ENCODE data around the gene ARPP21.

GRCh38 chr3:35592589-35593295, 46.6 kb upstream of the ARPP21 start:
- TF ChIP-seq, protein P1, sequence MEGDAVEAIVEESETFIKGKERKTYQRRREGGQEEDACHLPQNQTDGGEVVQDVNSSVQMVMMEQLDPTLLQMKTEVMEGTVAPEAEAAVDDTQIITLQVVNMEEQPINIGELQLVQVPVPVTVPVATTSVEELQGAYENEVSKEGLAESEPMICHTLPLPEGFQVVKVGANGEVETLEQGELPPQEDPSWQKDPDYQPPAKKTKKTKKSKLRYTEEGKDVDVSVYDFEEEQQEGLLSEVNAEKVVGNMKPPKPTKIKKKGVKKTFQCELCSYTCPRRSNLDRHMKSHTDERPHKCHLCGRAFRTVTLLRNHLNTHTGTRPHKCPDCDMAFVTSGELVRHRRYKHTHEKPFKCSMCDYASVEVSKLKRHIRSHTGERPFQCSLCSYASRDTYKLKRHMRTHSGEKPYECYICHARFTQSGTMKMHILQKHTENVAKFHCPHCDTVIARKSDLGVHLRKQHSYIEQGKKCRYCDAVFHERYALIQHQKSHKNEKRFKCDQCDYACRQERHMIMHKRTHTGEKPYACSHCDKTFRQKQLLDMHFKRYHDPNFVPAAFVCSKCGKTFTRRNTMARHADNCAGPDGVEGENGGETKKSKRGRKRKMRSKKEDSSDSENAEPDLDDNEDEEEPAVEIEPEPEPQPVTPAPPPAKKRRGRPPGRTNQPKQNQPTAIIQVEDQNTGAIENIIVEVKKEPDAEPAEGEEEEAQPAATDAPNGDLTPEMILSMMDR (IDR thresholded peaks at IDR 0.05) = no peak
- TF ChIP-seq TCF12 (IDR thresholded peaks at IDR 0.05) (no peak), TAF1 (IDR thresholded peaks at IDR 0.05; ENCODE audit: borderline replicate concordance, low read depth, low read length) (no peak), GATA2 (CRISPR knock-in tag; IDR thresholded peaks at IDR 0.05) (no peak), RAD21 (IDR thresholded peaks at IDR 0.05; ENCODE audit: low read length) (no peak), USF1 (IDR thresholded peaks at IDR 0.05; ENCODE audit: borderline replicate concordance, low read depth) (no peak), POLR2AphosphoS5 (IDR thresholded peaks at IDR 0.05; ENCODE audit: low read depth, low read length) (no peak), YY1 (IDR thresholded peaks at IDR 0.05; ENCODE audit: low read depth) (no peak), ELF1 (IDR thresholded peaks at IDR 0.05) (no peak), RFX5 (IDR thresholded peaks at IDR 0.05; ENCODE audit: low read length) (no peak), EP300 (IDR thresholded peaks at IDR 0.05; ENCODE audit: borderline replicate concordance in 1 of 2, low read depth in 1 of 2, low read length in 1 of 2) (no peak)

All from SK-N-SH (cell line).